ENCODE data around the gene RASA3.

GRCh38 chr13:114038900-114039299 is 93.5 kb downstream of the RASA3 start:
- TF ChIP-seq, protein P1, sequence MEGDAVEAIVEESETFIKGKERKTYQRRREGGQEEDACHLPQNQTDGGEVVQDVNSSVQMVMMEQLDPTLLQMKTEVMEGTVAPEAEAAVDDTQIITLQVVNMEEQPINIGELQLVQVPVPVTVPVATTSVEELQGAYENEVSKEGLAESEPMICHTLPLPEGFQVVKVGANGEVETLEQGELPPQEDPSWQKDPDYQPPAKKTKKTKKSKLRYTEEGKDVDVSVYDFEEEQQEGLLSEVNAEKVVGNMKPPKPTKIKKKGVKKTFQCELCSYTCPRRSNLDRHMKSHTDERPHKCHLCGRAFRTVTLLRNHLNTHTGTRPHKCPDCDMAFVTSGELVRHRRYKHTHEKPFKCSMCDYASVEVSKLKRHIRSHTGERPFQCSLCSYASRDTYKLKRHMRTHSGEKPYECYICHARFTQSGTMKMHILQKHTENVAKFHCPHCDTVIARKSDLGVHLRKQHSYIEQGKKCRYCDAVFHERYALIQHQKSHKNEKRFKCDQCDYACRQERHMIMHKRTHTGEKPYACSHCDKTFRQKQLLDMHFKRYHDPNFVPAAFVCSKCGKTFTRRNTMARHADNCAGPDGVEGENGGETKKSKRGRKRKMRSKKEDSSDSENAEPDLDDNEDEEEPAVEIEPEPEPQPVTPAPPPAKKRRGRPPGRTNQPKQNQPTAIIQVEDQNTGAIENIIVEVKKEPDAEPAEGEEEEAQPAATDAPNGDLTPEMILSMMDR (IDR thresholded peaks at IDR 0.05), result no peak
- TF ChIP-seq POLR2A (IDR thresholded peaks at IDR 0.05), result no peak
